GM23338 (cell line): ENCODE results near the gene TOR1AIP1.

Experiments used
- CREB1 ChIP-seq: fragments of 250-450 bp; sonication (Bioruptor Pico); IDR thresholded peaks from 2 replicates; pipeline ENCODE4 v1.5.0; 2020; ENCODE audit warnings: low read depth, mild to moderate bottlenecking, moderate library complexity
- CTCF ChIP-seq, 2 experiments: fragments of 200-600 bp in 1 of 2; sonication (generic) in 1 of 2; conservative IDR thresholded peaks; 2 replicates each; pipeline versions ENCODE4 v1.5.1 to v1.6.1; 2016 to 2017; ENCODE audit warnings: antibody characterized with exemption in 2 of 2, low read depth in 2 of 2, mild to moderate bottlenecking in 2 of 2, moderate library complexity in 1 of 2
- ETS1 ChIP-seq: IDR thresholded peaks from 2 replicates; pipeline ENCODE4 v1.6.1; 2016; ENCODE audit warnings: antibody characterized with exemption
- EZH2 ChIP-seq: fragments of 200-600 bp; sonication (generic); IDR thresholded peaks from one replicate; pipeline ENCODE4 v1.8.0; 2017; ENCODE audit warnings: antibody characterized with exemption, mild to moderate bottlenecking, low read depth; ENCODE audit not compliant: unreplicated experiment
- EZH2phosphoT487 ChIP-seq: fragments of 200-600 bp; sonication (generic); IDR thresholded peaks from one replicate; pipeline ENCODE4 v1.8.1; 2018; ENCODE audit warnings: antibody characterized with exemption; ENCODE audit not compliant: unreplicated experiment
- JUNB ChIP-seq: IDR thresholded peaks from one replicate; pipeline ENCODE4 v1.6.1; 2016; ENCODE audit warnings: antibody characterized with exemption; ENCODE audit not compliant: unreplicated experiment
- NANOG ChIP-seq: IDR thresholded peaks from 2 replicates; pipeline ENCODE4 v1.6.1; 2016; ENCODE audit warnings: antibody characterized with exemption, borderline replicate concordance
- POLR2AphosphoS5 ChIP-seq: IDR thresholded peaks from 2 replicates; pipeline ENCODE4 v1.6.1; 2016; ENCODE audit warnings: antibody characterized with exemption, low read depth
- REST ChIP-seq: IDR thresholded peaks from one replicate; pipeline ENCODE4 v1.6.1; 2018; ENCODE audit warnings: antibody characterized with exemption; ENCODE audit not compliant: unreplicated experiment
- STAT1 ChIP-seq: IDR thresholded peaks from one replicate; pipeline ENCODE4 v1.6.1; 2016; ENCODE audit warnings: antibody characterized with exemption; ENCODE audit not compliant: unreplicated experiment
- ZNF114 ChIP-seq: fragments of 250-450 bp; sonication (Bioruptor Pico); IDR thresholded peaks from 2 replicates; pipeline ENCODE4 v1.5.0; 2020; ENCODE audit warnings: mild to moderate bottlenecking, moderate library complexity
- ZNF331 ChIP-seq: fragments of 250-450 bp; sonication (Bioruptor Pico); IDR thresholded peaks from 2 replicates; pipeline ENCODE4 v1.5.0; 2020; ENCODE audit warnings: low read depth, mild to moderate bottlenecking, moderate library complexity
- ZNF462 ChIP-seq: fragments of 250-450 bp; sonication (Bioruptor Pico); IDR thresholded peaks from 2 replicates; pipeline ENCODE4 v1.5.0; 2020; ENCODE audit warnings: mild to moderate bottlenecking, moderate library complexity

GRCh38 chr1:179941454-179941853, 59.4 kb downstream of the TOR1AIP1 start:
- TF ChIP-seq REST (no peak), EZH2phosphoT487 (no peak), POLR2AphosphoS5 (no peak), CTCF (conservative IDR thresholded peaks at IDR 0.05; ENCODE audit: low read depth in 2 of 2) (no peak), EZH2 (no peak), CREB1 (CRISPR knock-in tag) (no peak), ZNF114 (CRISPR knock-in tag) (no peak), STAT1 (no peak), JUNB (no peak), ETS1 (no peak), NANOG (no peak), ZNF331 (CRISPR knock-in tag) (no peak), ZNF462 (CRISPR knock-in tag) (no peak)
